GM21619 (cell line): ENCODE results near the gene ARL4C.

Source experiments
- ATAC-seq: cut with Tn5 transposase; IDR thresholded peaks from one replicate; pipeline ENCODE4 v1.9.1; 2021; ENCODE audit not compliant: unreplicated experiment

ARL4C gene

DNA sequence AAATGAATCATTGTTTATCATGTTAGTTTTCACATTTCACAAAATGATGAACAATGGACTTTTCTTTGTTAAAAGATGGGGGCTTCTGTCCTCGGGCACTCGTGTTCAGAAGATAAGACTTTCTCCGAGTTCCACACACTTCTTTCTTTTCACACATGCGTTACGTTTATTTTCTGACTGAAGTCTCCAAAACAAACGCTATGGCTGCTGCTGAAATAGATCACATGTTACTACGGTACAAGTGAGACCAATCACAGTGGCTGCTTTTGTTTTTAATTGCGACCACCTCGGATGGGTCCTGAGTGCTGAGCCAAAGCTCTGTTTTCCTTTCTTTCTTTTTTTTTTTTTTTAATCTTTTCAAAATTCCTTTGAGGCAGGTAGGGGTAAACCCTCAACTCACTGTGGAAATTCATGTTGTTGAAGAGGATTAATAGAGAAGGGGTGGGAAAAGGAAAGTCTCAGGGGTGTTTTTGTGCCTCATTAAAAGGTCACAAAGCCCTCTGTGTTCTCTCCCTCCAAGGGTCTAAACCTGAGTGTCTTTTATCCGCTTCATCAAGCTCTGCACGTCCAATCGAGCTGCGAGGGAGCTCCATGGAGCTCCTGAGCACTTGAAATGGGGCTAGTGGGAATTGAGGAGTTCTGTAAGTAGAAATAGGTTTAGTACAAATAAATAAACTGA lies 48.2 kb downstream of the ARL4C start:
- ATAC-seq, result no peak

DNA sequence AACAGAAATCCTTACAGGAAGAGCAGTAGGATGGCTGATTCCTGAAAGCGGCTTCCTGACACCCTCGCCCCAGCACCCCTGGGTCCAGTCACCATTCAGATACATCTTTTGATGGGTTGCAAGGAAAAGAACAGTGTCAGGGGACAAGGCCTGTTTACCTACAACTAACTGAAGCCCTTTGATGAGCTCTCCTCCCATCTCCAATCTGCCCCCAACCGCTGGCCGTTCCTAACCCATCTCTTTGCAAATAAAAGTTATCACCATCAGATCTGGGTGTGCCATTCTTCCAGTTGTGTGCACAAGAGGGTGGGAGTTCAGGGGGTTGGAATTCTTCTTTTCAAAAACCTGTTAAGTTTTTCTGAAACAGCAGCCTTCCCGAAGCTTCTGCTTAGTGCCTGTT lies 48.9 kb downstream of the ARL4C start:
- ATAC-seq, result no peak

DNA sequence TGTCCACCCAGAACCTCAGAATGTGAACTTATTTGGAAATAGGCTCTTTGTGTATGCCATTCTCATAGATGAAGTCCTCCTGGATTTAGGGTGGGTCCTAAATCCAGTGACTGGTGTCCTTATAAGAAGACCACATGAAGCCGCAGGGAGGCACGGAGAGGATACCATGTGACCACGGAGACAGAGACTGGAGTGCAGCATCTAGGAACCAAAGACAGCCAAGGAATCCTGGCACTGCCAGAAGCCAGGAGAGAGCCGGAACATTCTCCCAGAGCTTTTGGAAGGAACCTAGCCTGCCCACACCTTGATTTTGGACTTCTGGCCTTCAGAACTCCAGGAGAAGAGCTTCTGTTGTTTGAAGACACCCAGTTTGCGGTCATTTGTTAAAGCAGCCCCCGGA lies 49.7 kb downstream of the ARL4C start:
- no peak for ATAC-seq

DNA sequence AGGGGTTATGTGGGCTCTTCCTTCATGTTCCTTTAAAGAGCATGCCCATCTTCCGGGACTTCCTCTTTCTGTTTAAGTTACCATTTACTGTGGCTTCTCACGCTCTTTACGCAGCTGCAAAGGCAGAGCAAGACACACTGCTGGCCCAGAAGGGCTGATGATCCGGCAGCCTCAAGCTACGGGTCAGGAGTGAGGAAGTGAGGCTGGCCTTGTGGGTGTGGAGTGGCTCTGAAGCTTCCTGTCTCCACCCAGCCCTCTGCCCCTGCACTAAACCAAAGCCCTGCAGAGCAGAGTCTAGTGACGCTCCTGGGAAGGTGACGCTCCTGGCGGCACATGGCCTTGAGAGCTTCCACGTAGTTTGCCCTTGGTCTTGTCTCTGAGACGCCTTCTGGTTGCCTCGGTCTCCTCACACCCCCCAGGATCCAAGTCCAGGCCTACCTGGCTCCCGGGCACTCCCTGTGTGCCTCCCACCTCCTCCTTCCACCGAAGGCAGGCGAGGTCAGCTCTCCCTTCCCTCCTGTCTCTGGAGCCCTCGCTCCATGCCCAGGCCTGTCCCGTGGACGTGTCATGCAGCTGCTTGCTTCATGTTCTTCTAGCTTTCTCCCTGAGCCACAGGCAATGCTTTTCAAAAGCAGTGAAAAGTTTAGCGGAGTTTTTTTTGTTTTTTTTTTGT lies 50.3 kb downstream of the ARL4C start:
- peak; percentile 97 for ATAC-seq

DNA sequence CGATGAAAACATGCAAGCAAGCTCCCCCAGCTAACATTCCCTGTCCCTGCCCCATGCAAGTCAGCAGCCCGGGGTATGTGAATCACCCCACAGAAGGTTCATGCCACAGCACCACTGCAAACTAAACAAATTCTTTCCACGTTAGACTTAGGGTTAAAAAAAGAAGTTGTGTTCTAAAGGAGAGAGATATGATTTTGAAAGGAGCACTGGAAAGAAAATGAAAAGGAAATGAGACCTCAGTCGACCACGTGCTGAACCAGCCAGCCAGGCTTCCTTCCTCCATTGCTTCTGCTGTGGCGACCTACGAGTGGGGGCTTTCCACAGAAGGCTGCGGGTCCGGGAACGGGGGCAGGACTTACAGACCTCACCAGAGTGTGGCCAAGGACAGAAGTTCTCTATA lies 52.0 kb downstream of the ARL4C start:
- ATAC-seq, result no peak

DNA sequence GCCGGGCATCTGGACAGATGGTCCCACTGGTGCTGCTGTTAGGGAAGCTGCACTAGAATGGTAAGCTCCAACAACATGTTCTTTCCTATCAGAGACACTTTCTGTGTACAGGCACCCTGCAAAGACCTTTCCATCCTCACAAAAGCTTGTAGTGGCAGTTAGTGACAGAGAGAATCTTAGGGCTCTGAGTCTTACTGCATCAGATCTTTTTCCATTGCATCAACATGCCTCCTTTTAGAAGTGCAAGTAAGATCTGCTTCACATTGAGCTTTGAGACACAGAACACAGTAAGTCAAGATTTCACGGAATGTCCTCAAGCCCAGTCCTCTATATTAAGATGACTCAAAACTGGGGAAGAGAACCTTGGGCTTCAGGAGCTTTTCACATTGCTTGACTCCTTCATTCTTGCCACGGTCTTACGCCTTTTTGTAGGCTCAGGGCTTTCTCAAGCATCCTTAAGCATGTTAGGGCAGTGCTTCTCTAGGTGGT lies 52.6 kb downstream of the ARL4C start:
- ATAC-seq, result no peak
